Retinal pigment epithelial cell (primary cell): ENCODE results near the gene CYTH1.

ENCODE experiments used
- DNase-seq: peaks from one replicate; pipeline ENCODE4 v3.0.0-alpha.2; 2010; ENCODE audit warnings: low read depth
- H3K4me3 ChIP-seq: 2 replicates; pipeline ENCODE4 v1.5.1; 2011; ENCODE audit warnings: mild to moderate bottlenecking, low read length, control low read depth, moderate library complexity
- TF ChIP-seq, protein P1 (sequence below): conservative IDR thresholded peaks from 2 replicates; pipeline ENCODE4 v1.5.1; 2011; ENCODE audit warnings: low read depth, low read length, control low read depth, inconsistent platforms

CYTH1 gene

DNA sequence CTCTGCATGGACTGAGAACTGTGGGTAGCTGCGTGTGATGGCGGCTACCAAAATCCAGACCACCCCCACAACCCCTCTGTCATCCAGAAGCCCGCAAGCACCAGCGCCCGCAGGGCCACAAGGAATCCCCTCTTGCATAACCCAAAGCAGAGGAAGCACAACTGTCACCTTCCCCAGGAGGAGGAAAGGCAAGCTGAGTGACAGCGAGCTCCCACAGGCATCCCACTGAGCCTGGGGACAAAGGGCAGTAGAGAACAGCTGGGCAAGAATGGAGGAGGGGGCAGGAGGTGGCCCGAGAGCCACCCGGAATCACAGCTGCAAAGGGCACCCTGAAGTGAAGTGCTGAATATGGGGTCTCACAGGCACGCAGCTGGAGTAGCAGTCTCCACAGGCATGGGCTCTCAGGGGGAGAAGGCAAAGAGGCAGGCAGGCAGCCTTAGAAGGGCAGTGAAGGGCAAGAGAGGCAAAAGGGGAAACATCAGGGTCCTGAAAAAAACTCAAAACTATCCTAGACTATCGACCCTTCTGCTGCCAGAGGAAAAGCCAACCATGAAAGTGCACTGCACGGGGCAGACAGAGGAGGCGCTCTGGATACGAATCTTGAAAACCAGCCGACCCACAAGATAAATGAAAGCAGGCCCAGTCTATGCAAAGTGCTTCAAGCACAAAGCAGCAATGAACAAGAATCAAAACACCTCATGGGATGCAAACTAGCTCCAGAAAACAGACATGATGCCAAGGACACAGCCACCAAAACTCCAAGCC is 41.4 kb upstream of the CYTH1 start:
- DNase-seq: no peak
- no peak overlapping the region for H3K4me3 ChIP-seq
- TF ChIP-seq, protein P1, sequence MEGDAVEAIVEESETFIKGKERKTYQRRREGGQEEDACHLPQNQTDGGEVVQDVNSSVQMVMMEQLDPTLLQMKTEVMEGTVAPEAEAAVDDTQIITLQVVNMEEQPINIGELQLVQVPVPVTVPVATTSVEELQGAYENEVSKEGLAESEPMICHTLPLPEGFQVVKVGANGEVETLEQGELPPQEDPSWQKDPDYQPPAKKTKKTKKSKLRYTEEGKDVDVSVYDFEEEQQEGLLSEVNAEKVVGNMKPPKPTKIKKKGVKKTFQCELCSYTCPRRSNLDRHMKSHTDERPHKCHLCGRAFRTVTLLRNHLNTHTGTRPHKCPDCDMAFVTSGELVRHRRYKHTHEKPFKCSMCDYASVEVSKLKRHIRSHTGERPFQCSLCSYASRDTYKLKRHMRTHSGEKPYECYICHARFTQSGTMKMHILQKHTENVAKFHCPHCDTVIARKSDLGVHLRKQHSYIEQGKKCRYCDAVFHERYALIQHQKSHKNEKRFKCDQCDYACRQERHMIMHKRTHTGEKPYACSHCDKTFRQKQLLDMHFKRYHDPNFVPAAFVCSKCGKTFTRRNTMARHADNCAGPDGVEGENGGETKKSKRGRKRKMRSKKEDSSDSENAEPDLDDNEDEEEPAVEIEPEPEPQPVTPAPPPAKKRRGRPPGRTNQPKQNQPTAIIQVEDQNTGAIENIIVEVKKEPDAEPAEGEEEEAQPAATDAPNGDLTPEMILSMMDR: peak; percentile 3

GRCh38 chr17:78822552-78822951 is 40.5 kb upstream of the CYTH1 start:
- TF ChIP-seq, protein P1: no peak
- no peak for DNase-seq
- no peak overlapping the region for H3K4me3 ChIP-seq

DNA sequence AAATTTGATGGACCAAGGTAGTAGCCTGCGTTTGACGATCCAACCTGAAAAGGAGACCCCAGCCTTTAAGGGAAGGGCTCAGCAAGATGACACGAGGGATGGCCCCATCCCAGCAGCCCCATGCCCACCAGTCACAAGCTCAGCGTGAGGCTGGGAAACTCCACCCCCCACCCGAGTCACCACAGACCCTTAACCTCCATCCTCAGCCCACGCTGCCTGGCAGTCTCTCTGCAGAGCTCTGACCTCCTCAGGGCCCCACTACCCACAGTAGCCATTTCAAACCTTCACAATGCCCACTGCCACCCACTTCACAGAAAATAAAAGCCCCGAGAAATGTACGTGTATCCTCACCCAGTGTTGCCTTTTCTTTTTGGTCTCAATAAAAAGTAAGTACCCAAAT is 39.9 kb upstream of the CYTH1 start:
- no peak for DNase-seq
- H3K4me3 ChIP-seq: no peak overlapping the region
- TF ChIP-seq, protein P1: no peak

GRCh38 chr17:78820841-78821240 is 38.8 kb upstream of the CYTH1 start:
- TF ChIP-seq, protein P1: no peak
- H3K4me3 ChIP-seq: no peak overlapping the region
- DNase-seq: no peak

DNA sequence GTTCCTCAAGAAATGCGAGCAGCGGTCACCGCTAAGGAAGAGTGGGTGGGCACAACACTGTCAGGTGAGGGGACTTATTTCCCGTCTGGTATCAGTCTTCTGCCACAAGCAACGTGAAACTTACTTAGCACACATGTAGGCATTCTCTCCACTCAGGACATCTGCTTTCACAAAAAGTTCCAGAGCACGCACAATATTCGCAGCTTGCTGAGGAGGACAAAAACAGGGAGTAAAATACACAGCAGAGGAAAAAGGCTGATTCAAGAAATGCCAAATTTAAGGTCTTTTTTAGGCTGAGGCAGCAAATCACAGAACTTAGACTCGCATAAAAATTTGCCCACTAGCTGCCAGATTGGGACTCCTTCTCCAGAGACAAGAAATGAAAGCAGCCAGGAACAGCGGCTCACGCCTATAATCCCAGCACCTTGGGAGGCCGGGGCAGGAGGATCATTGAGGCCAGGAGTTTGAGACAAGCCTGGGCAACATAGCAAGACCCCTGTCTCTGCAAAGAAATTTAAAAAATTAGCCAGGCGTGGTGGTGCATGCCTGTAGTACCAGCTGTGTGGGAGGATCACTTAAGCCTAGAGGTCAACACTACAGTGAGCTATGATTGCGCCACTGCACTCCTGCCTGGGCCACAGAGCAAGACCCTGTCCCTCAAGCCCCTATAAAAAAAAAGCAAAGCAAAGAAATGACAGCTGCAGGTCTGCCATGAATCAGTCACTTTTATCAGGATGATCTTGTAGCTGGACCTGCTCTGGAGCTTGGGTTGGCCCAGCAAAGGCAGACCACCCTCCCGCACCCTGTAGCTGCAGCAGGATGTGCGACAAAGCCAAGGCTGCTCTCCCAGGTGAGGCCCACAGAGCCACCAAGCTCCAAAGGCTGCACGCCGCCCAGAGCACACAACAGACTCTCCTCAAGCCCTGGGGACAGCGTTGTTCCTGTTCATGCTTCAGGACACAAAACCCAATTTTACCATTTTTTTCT is 38.0 kb upstream of the CYTH1 start:
- TF ChIP-seq, protein P1: no peak
- no peak for DNase-seq
- H3K4me3 ChIP-seq: no peak overlapping the region

DNA sequence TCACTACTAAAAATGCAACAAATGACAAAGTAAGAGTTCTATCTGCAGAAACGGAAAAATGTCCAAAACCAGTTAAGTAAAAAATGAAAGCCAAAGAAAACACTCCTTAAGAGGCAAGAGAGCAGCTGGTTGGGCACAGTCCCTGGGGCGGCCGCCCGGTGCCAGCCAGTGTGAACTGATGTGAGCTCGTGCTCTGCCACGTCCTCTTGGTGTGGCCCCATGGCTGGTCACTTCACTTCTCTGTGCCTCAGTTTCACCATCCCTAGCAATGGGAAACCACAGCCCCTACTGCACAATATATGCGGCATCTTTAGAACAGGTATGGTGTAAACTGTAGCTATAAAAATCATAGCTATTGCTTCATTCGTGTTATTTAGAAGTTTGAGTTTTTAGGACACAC is 37.3 kb upstream of the CYTH1 start:
- TF ChIP-seq, protein P1: no peak
- no peak overlapping the region for H3K4me3 ChIP-seq
- DNase-seq: no peak
